Measurements from ENCODE around the gene SRP9. TPM values are rescaled to one million over a fixed set of nuclear protein-coding genes. Genes with fewer than 3 reads are reported as not detected.
"Not testable (repeated sequence)": the region's sequence is repeated elsewhere in the genome, so short reads cannot be mapped to it uniquely, and the experiment has no call there.

Gene SRP9
- total RNA-seq, 1 experiment from 2014 or later, result 386 TPM

GRCh38 chr1:225822655-225823403 is 45.2 kb downstream of the SRP9 start:
- DNase-seq (ENCODE audit: low read depth), result no peak
- in situ Hi-C loops (cut with HindIII; ENCODE audit: low pct_unique_long_range_greater_than_20kb, low sequenced_read_pairs), result no loop called here

GRCh38 chr1:225823811-225824261 is 46.2 kb downstream of the SRP9 start:
- in situ Hi-C loops (cut with HindIII; ENCODE audit: low pct_unique_long_range_greater_than_20kb, low sequenced_read_pairs), result no loop called here

GRCh38 chr1:225824533-225824941 is 46.9 kb downstream of the SRP9 start:
- in situ Hi-C loops (cut with HindIII; ENCODE audit: low pct_unique_long_range_greater_than_20kb, low sequenced_read_pairs), result no loop called here
- no peak for DNase-seq (ENCODE audit: low read depth)

More at GRCh38 chr1:225823811-225824261, 46.2 kb downstream of the SRP9 start:
- DNase-seq (ENCODE audit: low read depth), result no peak

- in situ Hi-C loops (cut with HindIII; ENCODE audit: low pct_unique_long_range_greater_than_20kb, low sequenced_read_pairs), result no loop called here
These were observed 47.5 kb downstream of the SRP9 start for GRCh38 chr1:225825078-225825477.

GRCh38 chr1:225825607-225826007 is 48.0 kb downstream of the SRP9 start:
- in situ Hi-C loops (cut with HindIII; ENCODE audit: low pct_unique_long_range_greater_than_20kb, low sequenced_read_pairs), result no loop called here
- DNase-seq (ENCODE audit: low read depth), result no peak

More at GRCh38 chr1:225825078-225825477, 47.5 kb downstream of the SRP9 start:
- DNase-seq (ENCODE audit: low read depth), result no peak

GRCh38 chr1:225827076-225827475 is 49.5 kb downstream of the SRP9 start:
- in situ Hi-C loops (cut with HindIII; ENCODE audit: low pct_unique_long_range_greater_than_20kb, low sequenced_read_pairs), result no loop called here
- DNase-seq (ENCODE audit: low read depth), result no peak

- in situ Hi-C loops (cut with HindIII; ENCODE audit: low pct_unique_long_range_greater_than_20kb, low sequenced_read_pairs), result no loop called here
These were observed 51.2 kb downstream of the SRP9 start for GRCh38 chr1:225828706-225829345.

GRCh38 chr1:225830841-225831240 is 53.2 kb downstream of the SRP9 start:
- in situ Hi-C loops (cut with HindIII; ENCODE audit: low pct_unique_long_range_greater_than_20kb, low sequenced_read_pairs), result no loop called here

More at GRCh38 chr1:225828706-225829345, 51.2 kb downstream of the SRP9 start:
- DNase-seq (ENCODE audit: low read depth), result no peak

GRCh38 chr1:225834417-225835329 is 57.0 kb downstream of the SRP9 start:
- in situ Hi-C loops (cut with HindIII; ENCODE audit: low pct_unique_long_range_greater_than_20kb, low sequenced_read_pairs), result no loop called here
- DNase-seq (ENCODE audit: low read depth), result no peak

More at GRCh38 chr1:225830841-225831240, 53.2 kb downstream of the SRP9 start:
- DNase-seq (ENCODE audit: low read depth), result no peak

GRCh38 chr1:225835856-225836255 is 58.2 kb downstream of the SRP9 start:
- DNase-seq (ENCODE audit: low read depth), result no peak
- in situ Hi-C loops (cut with HindIII; ENCODE audit: low pct_unique_long_range_greater_than_20kb, low sequenced_read_pairs), result no loop called here

GRCh38 chr1:225836296-225836695 is 58.7 kb downstream of the SRP9 start:
- DNase-seq (ENCODE audit: low read depth); in situ Hi-C loops (cut with HindIII; ENCODE audit: low pct_unique_long_range_greater_than_20kb, low sequenced_read_pairs): not testable (repeated sequence)

GRCh38 chr1:225838793-225839192 is 61.2 kb downstream of the SRP9 start:
- in situ Hi-C loops (cut with HindIII; ENCODE audit: low pct_unique_long_range_greater_than_20kb, low sequenced_read_pairs), result no loop called here

More at GRCh38 chr1:225838793-225839192, 61.2 kb downstream of the SRP9 start:
- DNase-seq (ENCODE audit: low read depth), result no peak

Other genes with a start within 250 kb of the SRP9 start
- 69.6 and 87.9 TPM in 2 replicates for gene ENAH, start 124.7 kb upstream of the SRP9 start, total RNA-seq (2014; rRNA removed; shearing (Covaris generic); ENCODE audit: low replicate concordance)
- gene EPHX1, start 32.3 kb downstream of the SRP9 start, total RNA-seq (2014; rRNA removed; shearing (Covaris generic); ENCODE audit: low replicate concordance), result 192 and 251 TPM in 2 replicates
- gene TMEM63A, start 104.6 kb downstream of the SRP9 start, total RNA-seq (2014; rRNA removed; shearing (Covaris generic); ENCODE audit: low replicate concordance), result 6.4 and 12.8 TPM in 2 replicates
- not detected in 2 replicates for gene LEFTY1, start 111.3 kb downstream of the SRP9 start, total RNA-seq (2014; rRNA removed; shearing (Covaris generic); ENCODE audit: low replicate concordance)
- 72.6 and 112 TPM in 2 replicates for gene PYCR2, start 146.4 kb downstream of the SRP9 start, total RNA-seq (2014; rRNA removed; shearing (Covaris generic); ENCODE audit: low replicate concordance)
- gene LEFTY2, start 163.4 kb downstream of the SRP9 start, total RNA-seq (2014; rRNA removed; shearing (Covaris generic); ENCODE audit: low replicate concordance), result not detected in 2 replicates
- gene SDE2, start 221.5 kb downstream of the SRP9 start, total RNA-seq (2014; rRNA removed; shearing (Covaris generic); ENCODE audit: low replicate concordance), result 20.0 and 21.0 TPM in 2 replicates